ENCODE measurements around the gene PRR36.
A peak's percentile ranks its signal among the peaks of the same experiment; 100 is the strongest.
"Not testable (repeated sequence)": the region's sequence is repeated elsewhere in the genome, so short reads cannot be mapped to it uniquely, and the experiment has no call there.

Gene PRR36

GRCh38 chr19:7897292-7897691 is 23.1 kb upstream of the PRR36 start:
- DNase-seq, result no peak

- DNase-seq, result no peak
Measured at GRCh38 chr19:7895565-7895964, 21.4 kb upstream of the PRR36 start.

DNA sequence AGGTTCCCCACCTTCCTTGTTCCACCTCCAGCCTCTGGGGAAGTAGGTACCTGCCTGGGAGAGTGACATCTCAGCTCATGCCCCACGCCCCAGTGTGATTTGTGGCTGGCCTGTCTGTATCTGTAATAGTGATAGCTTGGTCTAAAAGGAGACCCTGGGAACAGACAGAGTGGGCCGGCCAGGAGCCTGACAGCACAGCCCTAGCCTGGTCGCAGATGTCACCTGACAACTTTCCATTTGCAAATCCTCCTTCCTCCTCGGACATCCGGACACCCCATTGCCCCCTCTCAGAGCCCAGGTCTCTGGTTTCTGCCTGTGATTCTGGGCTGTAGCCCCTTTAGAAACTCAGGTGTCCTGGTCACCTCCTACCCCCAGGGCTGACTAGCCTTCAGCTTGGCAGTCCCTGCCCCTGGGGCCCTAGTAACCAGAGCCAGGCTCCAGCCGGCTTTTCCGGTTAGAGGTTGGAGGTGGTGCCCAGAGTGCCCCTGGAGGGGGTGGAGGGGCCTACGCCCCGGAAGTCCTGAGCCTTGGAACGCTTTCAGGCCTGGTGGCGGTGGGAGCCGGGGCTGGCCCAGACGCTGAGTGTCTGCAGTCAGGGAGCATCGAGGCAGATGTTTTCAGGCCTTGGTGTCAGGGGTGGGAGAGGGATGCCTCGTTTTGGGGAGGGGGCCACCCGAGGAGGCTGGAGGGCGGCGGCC is 20.6 kb upstream of the PRR36 start:
- DNase-seq, result no peak

GRCh38 chr19:7893362-7894101 is 19.3 kb upstream of the PRR36 start:
- DNase-seq, result not testable (repeated sequence)

GRCh38 chr19:7888826-7889217 is 14.6 kb upstream of the PRR36 start:
- DNase-seq, result no peak

GRCh38 chr19:7888145-7888825 is 14.1 kb upstream of the PRR36 start, which contains the start of gene LRRC8E:
TSS of gene LRRC8E (plus strand) at chr19:7888510. CDS start at chr19:7895604, 7,094 bp downstream.
- no peak for DNase-seq

DNA sequence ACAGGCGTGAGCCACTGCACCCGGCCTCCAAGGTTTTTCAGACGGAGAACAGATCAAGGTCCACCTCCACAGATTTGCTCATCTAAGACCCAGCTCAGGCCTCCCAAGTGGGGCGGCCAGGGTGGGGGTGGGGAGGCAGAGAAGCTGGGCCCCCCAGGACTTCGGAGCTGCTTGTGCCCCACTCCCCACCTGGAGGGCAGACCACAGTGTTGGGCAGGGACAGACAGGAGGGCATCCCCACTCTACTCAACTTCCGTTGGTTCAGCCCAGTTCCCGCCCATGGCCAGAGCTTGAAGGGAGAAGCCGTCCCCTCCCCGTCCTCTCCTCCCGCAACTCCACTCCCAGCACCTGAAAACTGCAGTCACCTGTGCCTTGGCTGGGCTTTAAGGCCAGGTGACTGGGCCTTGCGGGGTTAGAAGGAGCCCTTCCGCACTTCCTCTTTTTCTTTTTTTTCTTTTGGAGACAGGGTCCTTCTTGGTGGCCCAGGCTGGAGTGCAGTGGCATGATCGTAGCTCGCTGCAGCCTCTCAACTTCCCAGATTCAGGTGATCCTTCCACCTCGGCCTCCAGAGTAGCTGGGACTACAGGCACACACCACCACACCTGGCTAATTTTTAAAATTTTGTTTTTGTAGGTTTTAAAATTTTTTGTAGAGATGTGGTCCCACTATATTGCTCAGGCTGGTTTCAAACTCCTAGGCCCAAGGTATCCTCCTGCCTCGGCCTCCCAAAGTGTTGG is 13.4 kb upstream of the PRR36 start:
- no peak for DNase-seq

DNA sequence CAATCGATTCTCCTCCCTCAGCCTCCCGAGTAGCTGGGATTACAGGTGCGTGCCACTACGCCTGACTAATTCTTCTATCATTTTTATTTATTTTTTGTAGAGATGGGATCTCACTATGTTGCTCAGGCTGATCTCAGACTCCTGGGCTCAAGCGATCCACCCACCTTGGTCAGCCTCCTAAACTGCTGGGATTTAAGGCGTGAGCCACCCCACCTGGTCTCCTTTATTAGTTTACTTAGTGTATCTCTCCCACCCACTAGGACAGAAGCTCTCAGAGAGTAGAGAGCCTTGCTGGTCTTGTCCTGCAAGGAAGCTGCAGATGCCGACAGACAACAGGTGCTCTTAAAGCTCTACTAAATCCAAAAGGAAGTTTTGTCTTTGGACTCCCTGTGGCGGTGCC is 11.6 kb upstream of the PRR36 start:
- no peak for DNase-seq

- no peak for DNase-seq
Measured at GRCh38 chr19:7883796-7884570, 9.8 kb upstream of the PRR36 start.

GRCh38 chr19:7883105-7883504 is 8.9 kb upstream of the PRR36 start:
- no peak for DNase-seq

GRCh38 chr19:7881910-7882309 is 7.7 kb upstream of the PRR36 start:
- no peak for DNase-seq

DNA sequence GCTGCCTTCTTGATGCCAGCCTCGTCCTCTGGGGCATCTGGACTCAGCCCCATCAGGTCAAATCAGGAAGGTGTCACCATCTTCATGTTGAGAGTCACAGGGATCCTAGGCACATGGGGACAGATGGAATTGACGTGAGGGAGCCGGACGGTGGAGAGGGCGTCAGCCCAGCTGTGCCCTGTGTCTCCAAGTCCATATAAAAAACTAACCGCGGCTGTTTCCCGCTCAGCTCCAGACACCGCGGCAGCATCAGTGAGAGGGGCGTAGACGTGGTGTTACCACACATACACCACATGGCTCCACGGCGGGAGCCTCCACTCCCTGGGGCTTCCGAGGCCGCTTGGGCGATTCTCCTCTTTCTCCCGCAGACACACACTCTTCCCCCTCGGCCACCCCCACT is 5.6 kb upstream of the PRR36 start:
- no peak for DNase-seq

DNA sequence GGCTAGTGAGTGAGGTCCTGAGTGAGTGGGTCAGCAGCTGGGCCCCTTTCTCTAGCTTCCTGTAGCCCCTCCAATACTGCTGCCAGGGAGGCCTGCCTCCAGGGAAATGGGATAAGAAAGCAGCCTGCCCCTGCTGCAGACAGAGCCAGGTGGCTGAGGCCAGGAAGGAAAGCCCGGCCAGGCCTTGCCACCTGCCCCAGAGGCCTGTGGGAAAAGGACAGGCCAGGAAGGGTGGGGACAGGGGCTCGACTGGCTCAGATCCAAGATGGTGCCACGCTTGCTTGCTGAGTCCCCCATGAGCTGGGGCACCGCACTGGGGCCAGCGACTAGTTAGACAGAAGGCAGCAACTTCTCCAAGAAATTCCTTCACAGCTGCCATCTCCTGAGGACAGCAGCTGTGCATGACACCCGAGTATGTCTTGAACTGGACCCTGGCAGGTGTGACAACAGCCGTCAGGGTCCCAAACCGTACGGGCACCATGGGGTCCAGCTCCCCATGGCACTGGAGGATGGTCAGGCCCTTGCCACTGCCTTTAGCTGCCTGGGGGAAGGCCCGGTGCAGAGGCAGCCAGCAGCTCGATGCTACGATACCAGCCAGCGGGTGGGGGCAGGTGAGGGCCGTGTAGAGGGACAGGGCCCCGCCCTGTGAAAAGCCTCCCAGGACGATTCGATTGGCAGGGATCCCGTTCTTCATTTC is 5.1 kb upstream of the PRR36 start:
- DNase-seq, result no peak

DNA sequence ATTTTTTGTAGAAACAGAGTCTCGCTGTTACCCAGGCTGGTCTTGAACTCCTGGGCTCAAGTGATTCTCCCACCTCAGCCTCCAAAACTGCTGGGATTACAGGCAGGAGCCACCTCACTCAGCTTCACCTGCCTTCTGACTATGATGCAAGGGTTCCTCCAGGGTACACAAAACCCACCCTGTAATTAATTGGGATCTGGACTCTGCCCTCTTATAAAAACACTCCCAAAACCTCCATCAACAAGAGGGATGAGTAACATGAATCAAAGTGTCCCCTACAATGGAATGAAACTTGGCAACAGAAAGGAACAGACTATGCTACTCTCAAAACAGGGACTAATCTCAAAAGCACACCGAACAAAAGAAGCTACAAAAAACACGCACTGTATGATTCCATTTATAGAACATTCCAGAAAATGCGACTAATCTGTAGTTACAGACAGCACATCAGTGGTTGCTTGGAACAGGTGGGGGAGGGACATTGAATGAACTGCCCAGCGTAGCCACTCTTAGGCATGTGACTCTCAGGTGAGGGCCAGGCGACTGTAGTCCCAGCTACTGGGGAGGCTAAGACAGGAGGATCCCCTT is 3.2 kb upstream of the PRR36 start:
- no peak for DNase-seq

- DNase-seq, result no peak
Measured at GRCh38 chr19:7874897-7875273, 695 bp upstream of the PRR36 start.

- no peak for DNase-seq
Measured at GRCh38 chr19:7873304-7874075, 700 bp downstream of the PRR36 start.

- no peak for DNase-seq
Measured at GRCh38 chr19:7872306-7873204, 1.6 kb downstream of the PRR36 start.

GRCh38 chr19:7871437-7872305 is 2.5 kb downstream of the PRR36 start:
- DNase-seq, result peak; percentile 8 to 10

All from AML-193 (cell line).